Measurements from ENCODE around the gene C14orf180. TPM values are rescaled to one million over a fixed set of nuclear protein-coding genes. Genes with fewer than 3 reads are reported as not detected.

The C14orf180 gene
- total and polyA plus RNA-seq, 2 of the 8 experiments (the other 6 are each of a cell fraction or from before 2014, with no cell fraction given): not detected

- no peak for TF ChIP-seq PHF8 (conservative IDR thresholded peaks at IDR 0.05; ENCODE audit: low read depth, low read length)
- TF ChIP-seq ASH2L (IDR thresholded peaks at IDR 0.05; ENCODE audit: low read length): no peak
- no peak for TF ChIP-seq SIN3A (conservative IDR thresholded peaks at IDR 0.05 in 1 of 2, IDR thresholded peaks at IDR 0.05 in 1 of 2; ENCODE audit: low read depth in 1 of 2, low read length in 2 of 2)
Observed at GRCh38 chr14:104597576-104597975, 18.0 kb downstream of the C14orf180 start (continued).
